GM19025 (cell line): ENCODE measurements around the gene KIF1C.
A peak's percentile ranks its signal among the peaks of the same experiment; 100 is the strongest.

Experiments used
- ATAC-seq: cut with Tn5 transposase; IDR thresholded peaks from one replicate; pipeline ENCODE4 v1.9.1; 2021; ENCODE audit warnings: mild to moderate bottlenecking, low read depth, moderate library complexity; ENCODE audit not compliant: unreplicated experiment

Gene KIF1C

GRCh38 chr17:4997302-4998026 lies at the start of gene KIF1C, which contains the start of gene INCA1:
KIF1C (plus strand) TSS chr17:4997950; CDS start chr17:5000247, 2,297 bp downstream.
INCA1 (minus strand) TSS chr17:4997522; CDS start chr17:4994437, 3,085 bp downstream.
- ATAC-seq = peak; percentile 88

DNA sequence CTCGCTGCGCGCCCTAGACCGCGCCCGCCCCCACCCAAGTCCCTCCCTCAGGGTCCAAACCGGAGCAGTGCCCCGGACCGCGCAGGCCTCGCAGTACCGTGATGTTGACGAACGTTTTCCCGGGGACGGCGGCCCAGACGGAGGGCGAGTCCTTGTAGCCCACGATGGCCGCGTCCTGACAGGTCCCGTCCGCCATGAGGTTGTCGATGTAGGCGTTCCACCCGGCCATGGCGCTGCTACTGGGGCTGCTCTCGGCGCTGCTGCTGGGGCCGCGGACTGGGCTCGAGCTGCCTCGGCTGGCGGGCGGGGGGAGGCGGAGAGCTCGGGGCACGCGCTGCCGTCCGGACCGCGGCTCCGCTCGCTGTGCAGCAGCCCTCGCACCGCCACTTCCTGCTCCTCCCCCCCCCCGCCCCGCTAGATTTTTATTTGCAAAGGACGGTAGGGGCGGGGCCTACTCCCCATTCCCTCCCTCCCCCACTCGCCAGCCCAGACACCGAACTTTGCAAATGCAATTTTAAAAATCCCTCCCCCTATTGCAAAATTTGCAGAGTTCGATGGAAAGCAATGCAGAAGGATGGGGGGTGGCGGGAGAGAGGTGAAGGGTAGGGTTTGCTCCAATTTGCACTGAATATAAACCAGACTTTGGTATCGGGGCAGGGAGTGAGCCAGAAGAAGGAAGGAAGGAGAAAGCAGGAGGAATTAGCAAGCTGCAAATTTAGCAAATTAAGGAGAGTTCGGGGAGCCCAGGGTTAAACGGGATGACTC lies 49.4 kb upstream of the KIF1C start, which contains the start of gene PFN1:
Gene PFN1 (minus strand): TSS at position 365 of the 765 bp plus-strand sequence. CDS start 136 bp downstream, at position 229.
- no peak for ATAC-seq

DNA sequence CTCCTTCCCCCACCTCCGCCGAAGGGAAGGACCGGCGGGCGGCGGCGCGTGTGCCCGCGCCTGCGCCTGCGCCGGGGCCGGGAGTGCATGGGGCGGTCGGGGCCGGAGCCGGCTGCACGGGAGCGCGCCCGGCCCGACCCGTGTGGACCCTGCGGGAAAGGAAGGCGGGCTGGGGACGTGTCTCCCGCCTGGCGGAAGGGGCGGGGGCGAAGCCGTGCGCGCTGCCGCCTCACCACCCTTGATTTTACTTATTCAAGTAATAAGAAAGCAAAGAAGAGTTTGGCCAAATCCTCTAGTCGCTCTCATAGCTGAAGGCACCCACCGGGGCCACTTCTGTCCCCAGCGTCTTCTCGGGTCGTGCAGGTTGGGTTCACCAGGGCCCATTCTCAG lies 48.8 kb upstream of the KIF1C start:
- ATAC-seq = peak; percentile 20

DNA sequence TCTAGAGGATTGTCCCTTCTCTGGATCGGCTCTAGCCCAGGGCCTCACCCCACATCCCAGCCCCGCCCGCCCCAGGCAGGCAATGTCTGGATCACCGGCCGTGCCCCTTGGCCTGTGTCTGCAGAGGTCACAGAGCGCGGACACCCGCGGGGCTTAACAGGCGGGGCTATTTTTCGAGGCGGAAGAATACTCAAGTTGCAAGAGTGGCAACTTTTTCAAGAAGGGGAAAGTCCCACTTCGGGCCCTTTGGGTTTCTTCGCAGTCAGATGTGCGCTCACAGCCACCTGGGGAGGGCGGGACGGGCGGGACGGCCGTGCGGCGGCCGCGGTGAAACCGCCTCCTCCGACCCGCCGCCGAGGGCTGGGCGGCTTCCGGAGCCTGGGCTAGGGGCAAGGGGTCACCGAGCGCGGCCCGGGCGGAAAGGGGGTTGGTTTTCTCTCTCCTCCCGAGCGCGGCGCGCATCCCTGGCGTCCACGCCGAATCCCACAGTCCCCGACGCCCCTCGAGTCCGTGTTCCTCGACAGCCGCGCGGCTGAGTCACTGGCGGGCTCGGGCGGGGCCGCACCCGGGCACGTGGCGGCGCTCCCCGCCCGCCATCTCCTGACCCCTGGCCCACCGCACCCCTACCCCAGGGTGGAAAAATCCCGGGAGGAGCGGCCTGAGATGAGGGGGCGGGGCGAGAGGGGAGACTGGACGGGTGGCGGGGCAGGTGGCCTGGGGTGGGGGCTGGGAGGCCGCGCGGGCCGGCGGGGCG lies 48.3 kb upstream of the KIF1C start:
- ATAC-seq = peak; percentile 32

- ATAC-seq = no peak
Observed at GRCh38 chr17:4950075-4950745, 47.5 kb upstream of the KIF1C start.

- ATAC-seq = no peak
Observed at GRCh38 chr17:4950746-4951204, 47.0 kb upstream of the KIF1C start, which contains the start of gene ENO3. ENO3 (plus strand) TSS chr17:4951119; CDS start chr17:4951830, 711 bp downstream.

DNA sequence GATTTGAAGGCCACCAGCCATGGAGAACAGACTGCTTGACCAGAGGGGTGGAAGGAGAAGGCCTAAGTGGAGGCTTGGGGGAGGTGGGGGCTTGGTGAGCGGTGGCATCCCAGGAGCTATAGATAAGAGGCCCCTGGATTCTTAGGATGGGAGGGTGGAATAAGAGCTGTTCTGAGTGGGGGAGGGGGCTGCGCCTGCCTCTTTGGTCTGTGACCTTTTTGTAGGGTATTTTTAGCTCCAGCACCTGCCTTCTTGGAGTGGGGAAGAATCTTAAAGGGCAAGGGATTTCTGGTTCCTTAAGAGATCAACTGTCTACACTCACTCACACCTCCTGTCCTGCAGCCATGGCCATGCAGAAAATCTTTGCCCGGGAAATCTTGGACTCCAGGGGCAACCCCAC lies 46.3 kb upstream of the KIF1C start:
- no peak for ATAC-seq

DNA sequence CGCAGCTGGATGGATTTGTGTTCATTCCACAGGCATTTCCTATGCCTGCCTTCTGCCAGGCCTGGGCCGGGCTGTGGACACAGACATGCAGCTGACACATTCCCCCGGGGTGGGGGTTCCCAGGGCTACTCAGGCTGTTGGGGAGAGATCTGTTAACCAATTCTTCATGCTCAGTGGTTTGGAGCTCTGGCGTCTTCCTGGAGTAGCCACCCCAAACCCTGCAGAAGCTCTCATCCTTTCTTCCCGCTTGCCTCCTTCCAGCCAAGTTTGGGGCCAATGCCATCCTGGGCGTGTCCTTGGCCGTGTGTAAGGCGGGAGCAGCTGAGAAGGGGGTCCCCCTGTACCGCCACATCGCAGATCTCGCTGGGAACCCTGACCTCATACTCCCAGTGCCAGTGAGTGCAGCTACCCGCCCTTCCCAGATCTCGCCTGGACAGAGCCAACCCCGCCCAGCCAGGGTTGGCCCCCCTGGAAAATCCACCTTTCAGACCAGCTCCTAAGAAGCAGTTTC lies 44.2 kb upstream of the KIF1C start:
- no peak for ATAC-seq

DNA sequence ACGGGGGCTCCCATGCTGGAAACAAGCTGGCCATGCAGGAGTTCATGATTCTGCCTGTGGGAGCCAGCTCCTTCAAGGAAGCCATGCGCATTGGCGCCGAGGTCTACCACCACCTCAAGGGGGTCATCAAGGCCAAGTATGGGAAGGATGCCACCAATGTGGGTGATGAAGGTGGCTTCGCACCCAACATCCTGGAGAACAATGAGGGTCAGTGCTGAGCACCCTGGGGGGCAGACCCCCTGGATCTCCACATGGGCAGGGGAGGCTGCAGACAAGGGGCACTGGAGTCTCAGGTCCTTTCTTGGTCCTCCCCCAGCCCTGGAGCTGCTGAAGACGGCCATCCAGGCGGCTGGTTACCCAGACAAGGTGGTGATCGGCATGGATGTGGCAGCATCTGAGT lies 42.7 kb upstream of the KIF1C start:
- ATAC-seq = no peak

- ATAC-seq = no peak
Observed at GRCh38 chr17:4956493-4957061, 41.2 kb upstream of the KIF1C start.

- ATAC-seq = no peak
Observed at GRCh38 chr17:4958102-4958501, 39.6 kb upstream of the KIF1C start.

DNA sequence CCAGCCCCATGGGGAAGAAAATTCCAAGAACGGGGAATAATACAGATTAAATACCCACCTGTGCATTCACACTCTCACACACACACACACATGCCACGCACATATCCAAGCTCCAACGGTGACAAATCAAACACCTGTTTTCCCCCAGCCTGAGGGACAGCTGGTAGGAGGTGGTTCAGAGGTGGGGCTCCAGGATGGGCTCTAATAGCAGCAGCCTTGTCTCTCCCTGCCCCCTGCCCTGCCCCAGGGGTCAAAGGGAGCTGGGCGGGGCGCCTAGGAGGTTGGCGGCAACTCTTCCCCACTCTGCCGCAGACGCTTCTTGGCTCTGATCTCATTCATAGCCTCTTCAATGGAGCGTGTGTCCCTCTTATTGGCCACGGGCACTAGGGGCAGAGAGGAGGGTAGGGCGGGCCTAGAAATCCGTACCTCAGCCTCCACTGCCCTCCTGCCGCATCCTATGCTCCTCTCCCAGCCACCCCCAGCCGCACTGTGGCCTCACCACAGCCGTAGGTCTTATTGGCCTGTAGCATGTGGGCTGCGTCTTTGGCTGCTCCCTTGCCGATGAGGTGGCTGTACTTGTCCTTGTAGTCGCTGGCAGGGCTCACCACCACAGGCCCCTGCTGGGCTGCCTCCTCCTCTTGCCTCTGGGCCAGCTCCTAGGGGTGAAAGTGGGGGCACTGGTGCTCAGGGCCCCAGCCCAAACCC lies 38.3 kb upstream of the KIF1C start:
- ATAC-seq = no peak

DNA sequence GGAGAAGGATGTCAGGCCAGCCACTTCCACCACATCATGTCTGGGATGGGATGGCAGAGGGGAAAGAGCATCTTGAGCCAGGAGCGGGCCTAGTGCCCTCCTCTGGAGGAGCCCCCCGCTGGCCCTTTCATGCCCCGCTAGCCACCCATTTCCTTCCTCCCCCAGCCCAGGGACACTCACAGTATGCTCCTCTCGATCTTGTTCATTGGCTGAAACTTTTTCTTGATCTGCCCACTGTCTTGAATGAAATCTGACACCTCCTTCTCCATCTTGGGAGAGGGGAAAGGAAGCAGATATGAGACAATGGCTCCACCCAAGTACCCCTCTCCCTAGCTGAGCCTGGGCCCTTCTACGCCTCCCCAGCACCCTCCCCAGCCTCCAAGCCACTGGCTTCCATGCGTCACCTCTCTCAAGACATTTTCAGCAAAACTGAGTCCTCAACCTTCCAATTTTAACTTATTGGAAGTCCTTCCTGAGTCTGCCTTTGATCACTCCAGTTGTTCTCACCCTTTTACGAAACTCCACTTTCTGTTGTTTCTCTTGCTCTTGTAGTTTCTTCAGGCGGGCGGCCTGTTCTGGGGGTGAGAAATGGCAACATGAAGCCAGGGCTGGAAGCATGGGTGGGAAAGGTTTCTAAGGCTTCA lies 37.3 kb upstream of the KIF1C start:
- ATAC-seq = no peak

DNA sequence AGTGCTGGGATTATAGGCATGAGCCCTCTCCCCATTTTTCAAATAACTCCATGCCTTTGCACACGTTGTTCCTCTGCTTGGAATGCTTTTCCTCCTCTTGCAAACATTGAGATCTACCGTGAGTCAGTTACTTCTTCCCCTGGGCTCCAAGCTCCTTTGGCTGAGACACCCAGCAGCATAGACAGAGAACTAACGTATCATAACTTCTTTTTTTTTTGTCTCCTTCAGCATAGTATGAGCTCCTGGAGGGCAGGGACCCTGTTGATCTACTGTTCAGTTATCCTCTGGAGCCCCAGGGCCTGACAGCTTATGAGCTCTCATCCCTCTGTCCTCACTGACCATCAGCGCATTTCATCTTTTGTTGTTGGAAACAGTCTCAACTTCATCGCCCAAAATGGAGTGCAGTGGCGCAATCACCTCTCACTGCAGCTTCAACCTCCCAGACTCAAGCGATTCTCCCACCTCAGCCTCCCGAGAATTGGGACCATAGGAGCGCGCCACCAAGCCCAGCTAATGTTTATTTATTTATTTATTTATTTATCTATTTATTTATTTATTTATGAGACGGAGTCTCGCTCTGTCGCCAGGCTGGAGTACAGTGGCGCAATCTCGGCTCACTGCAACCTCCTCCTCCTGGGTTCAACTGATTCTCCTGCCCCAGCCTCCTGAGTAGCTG lies 32.3 kb upstream of the KIF1C start:
- no peak for ATAC-seq

DNA sequence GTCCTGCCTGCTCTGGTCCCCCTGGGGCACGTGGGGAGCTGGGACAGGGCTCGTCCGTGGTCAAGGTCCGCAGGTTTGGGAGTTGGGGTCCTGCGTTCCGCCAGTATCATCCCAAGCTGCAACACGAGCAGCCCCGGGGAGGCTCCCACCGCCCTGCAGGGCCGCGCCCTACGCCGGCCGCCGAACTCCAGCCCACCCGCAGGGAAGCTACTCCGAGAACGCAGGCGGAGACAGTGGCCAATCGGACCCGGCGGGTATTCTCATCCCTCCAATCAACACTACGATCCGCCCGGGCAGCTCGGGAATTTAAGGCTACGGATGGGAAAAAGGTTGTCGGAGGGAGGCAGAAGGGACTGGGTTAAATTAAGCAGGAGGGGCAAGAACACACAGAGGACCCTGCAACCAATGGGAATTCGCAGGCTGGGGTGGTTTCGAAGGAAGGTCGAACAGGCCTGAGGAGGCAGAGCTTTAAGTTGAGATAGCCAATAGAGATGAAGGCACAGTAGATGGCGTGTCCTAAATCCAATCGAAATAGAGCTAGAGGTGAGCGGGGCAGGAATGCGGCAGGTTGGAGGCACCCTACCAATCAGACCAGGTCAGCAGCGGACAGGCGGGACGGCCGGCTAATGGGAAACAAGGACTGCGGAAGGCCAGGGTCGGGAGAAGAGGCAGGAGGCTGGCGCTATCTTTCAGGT lies 30.8 kb upstream of the KIF1C start:
- peak; percentile 76 for ATAC-seq

- ATAC-seq = peak; percentile 52
Observed at GRCh38 chr17:4967539-4968485, 29.9 kb upstream of the KIF1C start, which contains the start of gene SPAG7. SPAG7 (minus strand) TSS chr17:4967817; CDS start chr17:4967804, 13 bp downstream.
